GM12872 (cell line): ENCODE measurements around the gene KIF5C.

ENCODE experiments used
- CTCF ChIP-seq: IDR thresholded peaks from 3 replicates; pipeline ENCODE4 v1.5.1; 2011; ENCODE audit warnings: low read depth, mild to moderate bottlenecking, low read length, moderate library complexity; ENCODE audit not compliant: insufficient read depth

Gene KIF5C

GRCh38 chr2:149044500-149044899 lies 169.5 kb downstream of the KIF5C start:
- no peak for TF ChIP-seq CTCF

DNA sequence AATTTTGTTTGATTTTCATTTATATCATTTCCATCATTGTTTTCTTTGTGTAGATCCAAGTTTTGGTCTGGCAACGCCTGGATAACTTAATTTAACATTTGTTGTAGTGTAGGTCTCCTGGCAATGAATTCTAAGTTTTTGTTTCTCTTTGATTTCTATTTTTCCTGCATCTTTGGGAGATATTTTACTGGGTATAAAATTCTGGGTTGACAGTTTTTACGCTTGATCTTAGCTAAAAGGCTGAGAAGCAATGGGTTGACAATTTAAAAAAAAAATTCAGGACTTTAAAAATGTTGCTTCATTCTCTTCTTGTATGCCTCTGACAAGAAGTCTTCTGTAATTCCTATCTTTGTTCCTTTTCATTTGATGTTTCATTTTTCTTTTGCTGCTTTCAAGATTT lies 172.1 kb downstream of the KIF5C start:
- no peak for TF ChIP-seq CTCF

- TF ChIP-seq CTCF, result no peak
Measured at GRCh38 chr2:149049142-149049541, 174.1 kb downstream of the KIF5C start.

GRCh38 chr2:149050188-149050587 lies 175.2 kb downstream of the KIF5C start:
- TF ChIP-seq CTCF, result no peak

DNA sequence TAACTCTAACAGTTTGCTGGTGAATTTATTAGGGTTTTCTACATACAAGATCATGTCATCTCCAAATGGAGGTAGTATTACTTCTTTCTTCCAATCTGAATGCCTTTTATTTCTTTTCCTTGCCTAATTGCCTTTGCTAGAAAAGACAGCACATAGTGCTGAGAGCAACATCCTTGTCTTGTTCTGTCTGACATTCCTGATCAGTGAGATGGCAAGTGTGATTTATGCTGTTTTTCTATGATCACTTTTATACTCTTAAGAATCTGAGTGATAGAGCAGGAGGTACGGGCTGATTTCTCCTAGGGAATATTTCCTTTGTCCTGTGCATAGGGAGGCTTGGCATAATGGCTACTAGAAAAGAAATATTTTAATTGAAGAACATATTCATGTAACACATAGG lies 180.7 kb downstream of the KIF5C start:
- no peak for TF ChIP-seq CTCF

DNA sequence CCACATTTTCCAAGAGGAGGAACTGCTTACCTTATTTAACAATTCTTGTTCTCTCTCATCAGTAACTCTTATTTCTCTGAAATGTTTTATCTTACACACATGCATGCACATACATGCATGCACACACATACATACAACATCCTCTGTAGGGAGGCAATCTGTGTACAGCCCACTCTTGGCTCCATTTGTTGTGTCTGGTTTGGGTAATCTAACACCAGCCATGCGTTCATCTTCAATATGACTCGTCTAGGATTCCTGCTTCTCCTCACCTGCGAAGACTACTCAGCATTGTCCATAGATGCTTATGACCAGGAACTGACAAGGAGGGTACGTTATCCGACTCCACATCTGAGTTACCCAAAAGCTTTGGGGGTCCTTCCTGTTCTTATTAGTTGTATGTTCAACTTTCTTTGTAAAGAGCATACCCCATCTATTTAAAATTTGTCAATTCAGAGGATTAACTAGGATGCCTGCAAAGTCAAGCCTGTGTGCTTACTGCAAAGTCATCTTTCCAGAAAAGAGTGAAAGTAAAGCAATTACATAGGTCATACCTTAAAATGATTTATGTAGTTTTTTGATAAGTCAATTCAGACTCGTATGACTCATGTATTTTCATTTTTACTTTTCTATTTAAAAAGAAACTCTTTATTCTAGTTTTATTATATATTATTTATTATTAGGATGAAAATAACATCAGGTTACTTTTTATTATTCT lies 181.7 kb downstream of the KIF5C start:
- TF ChIP-seq CTCF, result no peak

DNA sequence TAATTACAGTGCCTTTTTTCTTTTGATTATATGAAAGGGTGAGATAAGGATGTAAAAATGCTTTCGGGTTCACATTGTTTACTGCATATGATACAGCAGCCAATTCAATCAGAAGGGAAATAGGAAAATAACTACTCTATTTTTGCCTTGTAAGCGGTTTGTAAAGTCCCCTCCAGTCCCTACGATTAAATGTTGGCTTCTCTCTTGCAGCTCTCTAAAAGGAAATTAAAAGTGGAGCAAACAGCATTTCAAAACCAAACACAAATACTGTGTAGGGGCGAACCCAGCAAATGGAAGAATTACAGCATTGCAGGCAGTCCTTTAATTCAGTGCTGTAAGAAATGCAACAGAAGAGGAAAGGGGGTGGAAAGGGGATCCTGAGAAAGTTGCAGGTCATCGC lies 182.4 kb downstream of the KIF5C start:
- TF ChIP-seq CTCF, result no peak
